A549 (cell line): ENCODE measurements around the gene ENTPD3. TPM values are rescaled to one million over a fixed set of nuclear protein-coding genes. Genes with fewer than 3 reads are reported as not detected.

ENCODE experiments used
- ATAC-seq, 2 experiments: fragments of 200-7000 bp in 1 of 2; fragments of >200 bp in 1 of 2; cut with Nextera tagmentation in 1 of 2; cut with Tn5 transposase in 1 of 2; 3 replicates each; pipeline versions ENCODE4 v1.8.0 to v1.9.1; 2018 to 2020; ENCODE audit warnings: mild to moderate bottlenecking in 1 of 2, moderate library complexity in 1 of 2
- CTCF ChIA-PET: fragments of 300-600 bp; sonication (Branson Sonifier 250); formaldehyde crosslinking; extraction: SDS; loops from one replicate; lab custom pipeline; 2021; ENCODE audit warnings: antibody characterized with exemption, inconsistent platforms; lab: Yijun Ruan, JAX
- POLR2A ChIA-PET: fragments of 350-600 bp; formaldehyde crosslinking; extraction: SDS; loops from one replicate; lab custom pipeline; 2021; ENCODE audit warnings: antibody characterized with exemption, inconsistent platforms; lab: Yijun Ruan, JAX
- DNase-seq, 2 experiments: peaks; one replicate each; pipeline versions ENCODE4 v3.0.0 to v3.0.0-alpha.2; 2011 to 2016; ENCODE audit warnings: low read depth in 1 of 2, low spot score in 1 of 2
- FAIRE-seq: peaks from 2 replicates; lab custom pipeline; 2011; peaks lifted over from hg19 to GRCh38; lab: Jason Lieb, UNC
- H3K27ac ChIP-seq, 2 experiments: fragments of >200 bp; sonication (Bioruptor Twin); formaldehyde crosslinking; 3 replicates each; pipeline ENCODE4 v1.5.1; 2016 to 2017
- H3K4me1 ChIP-seq: fragments of >200 bp; sonication (Bioruptor Twin); formaldehyde crosslinking; 3 replicates; pipeline ENCODE4 v1.6.1; 2016
- H3K4me2 ChIP-seq: fragments of >200 bp; sonication (Bioruptor Twin); formaldehyde crosslinking; 3 replicates; pipeline ENCODE4 v1.6.1; 2016
- H3K4me3 ChIP-seq: fragments of >200 bp; sonication (Bioruptor Twin); formaldehyde crosslinking; 3 replicates; pipeline ENCODE4 v1.5.1; 2016
- H3K9me3 ChIP-seq: fragments of >200 bp; sonication (Bioruptor Twin); formaldehyde crosslinking; 3 replicates; pipeline ENCODE4 v1.6.1; 2016
- CTCF ChIP-seq: fragments of >200 bp; sonication (Bioruptor Twin); formaldehyde crosslinking; IDR thresholded peaks from 3 replicates; pipeline ENCODE4 v1.5.1; 2016
- E2F6 ChIP-seq: IDR thresholded peaks from 2 replicates; pipeline ENCODE4 v1.6.1; 2012; ENCODE audit warnings: low read depth, borderline replicate concordance
- ESRRA ChIP-seq: fragments of 150-350 bp; IDR thresholded peaks from 2 replicates; pipeline ENCODE4 v1.6.1; 2014; ENCODE audit warnings: mild to moderate bottlenecking, low read length, borderline replicate concordance
- GATA3 ChIP-seq: IDR thresholded peaks from 2 replicates; pipeline ENCODE4 v1.6.1; 2012; ENCODE audit warnings: borderline replicate concordance
- KDM5A ChIP-seq: fragments of 200-600 bp; sonication (generic); IDR thresholded peaks from 2 replicates; pipeline ENCODE4 v1.6.1; 2016; ENCODE audit warnings: antibody characterized with exemption, mild to moderate bottlenecking
- MAX ChIP-seq: IDR thresholded peaks from 2 replicates; pipeline ENCODE4 v1.6.1; 2012
- NFE2L2 ChIP-seq: fragments of 150-350 bp; conservative IDR thresholded peaks from 2 replicates; pipeline ENCODE4 v1.6.1; 2014; ENCODE audit warnings: low read length
- NR3C1 ChIP-seq: fragments of >200 bp; sonication (Bioruptor Twin); formaldehyde crosslinking; IDR thresholded peaks from 3 replicates; pipeline ENCODE4 v1.6.1; 2017
- PBX3 ChIP-seq: IDR thresholded peaks from 2 replicates; pipeline ENCODE4 v1.6.1; 2012
- PHF8 ChIP-seq: fragments of 200-600 bp; sonication (generic); IDR thresholded peaks from 2 replicates; pipeline ENCODE4 v1.6.1; 2016; ENCODE audit warnings: low read depth, mild to moderate bottlenecking, antibody characterized with exemption, moderate library complexity, borderline replicate concordance
- POLR2A ChIP-seq: IDR thresholded peaks from 2 replicates; pipeline ENCODE4 v1.6.1; 2012; ENCODE audit warnings: mild to moderate bottlenecking, low read length
- POLR2AphosphoS2 ChIP-seq: conservative IDR thresholded peaks from 2 replicates; pipeline ENCODE4 v1.6.1; 2012; ENCODE audit warnings: low read length, improper control_type of control experiment, inconsistent platforms
- REST ChIP-seq: fragments of 200-600 bp; sonication (generic); IDR thresholded peaks from 2 replicates; pipeline ENCODE4 v1.6.1; 2016; ENCODE audit warnings: antibody characterized with exemption, mild to moderate bottlenecking, moderate library complexity
- SREBF2 ChIP-seq: fragments of 450-650 bp; IDR thresholded peaks from 2 replicates; pipeline ENCODE4 v1.6.1; 2014; ENCODE audit warnings: mild to moderate bottlenecking, moderate library complexity
- TFCP2L1 ChIP-seq: fragments of 250-450 bp; sonication (Bioruptor Pico); IDR thresholded peaks from 2 replicates; pipeline ENCODE4 v1.5.0; 2021; ENCODE audit warnings: mild to moderate bottlenecking
- TP53 ChIP-seq: fragments of 250-450 bp; sonication (Bioruptor Pico); IDR thresholded peaks from 2 replicates; pipeline ENCODE4 v1.5.0; 2021; ENCODE audit warnings: mild to moderate bottlenecking, moderate library complexity
- WGBS: methylation state at CpG from one replicate; pipeline ENCODE4 v1.1.6; 2017; ENCODE audit errors: missing lambda C conversion rate; 5-methylcytosine and 5-hydroxymethylcytosine counted together
- polyA plus RNA-seq, 4 experiments: library from polyadenylated mRNA; depleted of rRNA in 3 of 4; stranded (reverse); fragments of >200 nt; fragmentation: RNase III in 1 of 4; extraction: RNeasy Plus Mini Kit Qiagen cat#74134 plus additional on column Dnase treatment in 1 of 4; gene quantifications; 2 replicates in 3 of 4; 3 replicates in 1 of 4; pipeline ENCODE4 v1.2.3, GENCODE V29; 2011 to 2017

The ENTPD3 gene
- polyA plus RNA-seq, 2 of the 4 experiments (the other 2 are of a cell fraction): not detected

- Histone ChIP-seq H3K4me3 (peak within 1 kb of the TSS; percentile 83), H3K9me3 (no peaks in the 10 kb centered on the region), H3K4me2 (peak within 1 kb of the TSS; percentile 89), H3K27ac (peak within 1 kb of the TSS; percentile 88 to 96), H3K4me1 (no peaks in the 10 kb centered on the region)
- FAIRE-seq (no peak), ATAC-seq (peak; percentile 94 to 96), DNase-seq (peak; percentile 49 to 68)
- 4% methylated on average over 33 of the region's 48 CpGs for WGBS
- ChIA-PET POLR2A (interaction anchor here (1.0 to 1.2 kb wide), 4 partner anchors 20 to 48 kb away, joined by 3 to 7 read pairs (median 4); partner anchors contain the start of genes RPL14, ZNF620 and ZNF621), CTCF (interaction anchor here (1.3 kb wide), 1 partner anchor 13 kb away, joined by 3 read pairs; no protein-coding TSS in a partner anchor)
- peak; percentile 34; the same call in 1 of the 2 replicates for TF ChIP-seq KDM5A
- no peak for TF ChIP-seq POLR2AphosphoS2
- TF ChIP-seq PHF8: peak; percentile 77; the same call in 1 of the 2 replicates
- TF ChIP-seq POLR2A: 0 out of 2 replicates have a peak, but pooled peaks have one; percentile 8
- peak; percentile 28; the same call in 1 of the 2 replicates for TF ChIP-seq E2F6
- TF ChIP-seq MAX: peak; percentile 42
- no peak for TF ChIP-seq TP53 (CRISPR knock-in tag)
These were observed 89.8 kb downstream of the ENTPD3 start, which contains the start of gene ZNF619 for GRCh38 chr3:40476478-40477470. Gene ZNF619 (plus strand): TSS chr3:40477122. CDS start chr3:40477980, 858 bp downstream.

GRCh38 chr3:40477666-40478065 lies 90.7 kb downstream of the ENTPD3 start:
- CTCF ChIA-PET: interaction anchor here (1.3 kb wide), 1 partner anchor 14 kb away, joined by 3 read pairs; no protein-coding TSS in a partner anchor
- Histone ChIP-seq H3K4me1 (no peaks in the 10 kb centered on the region), H3K9me3 (no peaks in the 10 kb centered on the region), H3K4me2 (peak overlapping the region; percentile 89), H3K27ac (peak overlapping the region; percentile 88 to 96), H3K4me3 (peak overlapping the region; percentile 83)
- TF ChIP-seq PBX3 (no peak), NFE2L2 (no peak), GATA3 (no peak), REST (no peak), POLR2AphosphoS2 (no peak), CTCF (no peak), NR3C1 (no peak), SREBF2 (no peak), TFCP2L1 (no peak), ESRRA (no peak)
- POLR2A ChIA-PET: interaction anchor here (1.2 kb wide), 2 partner anchors 20 to 28 kb away, joined by 5 to 7 read pairs; partner anchors contain the start of genes RPL14 and ZNF620
- DNase-seq (no peak), ATAC-seq (peak in 1 of 2 experiments; percentile 15; a peak in 3 of 6 replicates), FAIRE-seq (no peak)
- WGBS: 71% methylated on average over 4 of the region's 4 CpGs

Other genes starting within 250 kb of the ENTPD3 start
- gene EIF1B, start 77.5 kb upstream of the ENTPD3 start, polyA plus RNA-seq (2011; rRNA removed): 36.9 and 42.1 TPM in 2 replicates
- gene EIF1B, start 77.5 kb upstream of the ENTPD3 start, polyA plus RNA-seq (2017; fragmentation: RNase III; extraction: RNeasy Plus Mini Kit Qiagen cat#74134 plus additional on column Dnase treatment): 44.5 to 46.0 TPM (median 45.7 TPM) in 3 replicates
- gene RPL14, start 70.2 kb downstream of the ENTPD3 start, polyA plus RNA-seq (2011; rRNA removed): 345 and 488 TPM in 2 replicates
- gene RPL14, start 70.2 kb downstream of the ENTPD3 start, polyA plus RNA-seq (2017; fragmentation: RNase III; extraction: RNeasy Plus Mini Kit Qiagen cat#74134 plus additional on column Dnase treatment): 673 to 717 TPM (median 682 TPM) in 3 replicates
- 4.1 and 5.1 TPM in 2 replicates for gene ZNF619, start 89.9 kb downstream of the ENTPD3 start, polyA plus RNA-seq (2011; rRNA removed)
- 2.2 TPM in 3 replicates for gene ZNF619, start 89.9 kb downstream of the ENTPD3 start, polyA plus RNA-seq (2017; fragmentation: RNase III; extraction: RNeasy Plus Mini Kit Qiagen cat#74134 plus additional on column Dnase treatment)
- gene ZNF620, start 118.9 kb downstream of the ENTPD3 start, polyA plus RNA-seq (2011; rRNA removed): 3.2 and 3.8 TPM in 2 replicates
- 2.1 to 2.5 TPM (median 2.4 TPM) in 3 replicates for gene ZNF620, start 118.9 kb downstream of the ENTPD3 start, polyA plus RNA-seq (2017; fragmentation: RNase III; extraction: RNeasy Plus Mini Kit Qiagen cat#74134 plus additional on column Dnase treatment)
- gene ZNF621, start 137.8 kb downstream of the ENTPD3 start, polyA plus RNA-seq (2011; rRNA removed): 14.8 and 16.1 TPM in 2 replicates
- 6.8 to 7.3 TPM (median 7.3 TPM) in 3 replicates for gene ZNF621, start 137.8 kb downstream of the ENTPD3 start, polyA plus RNA-seq (2017; fragmentation: RNase III; extraction: RNeasy Plus Mini Kit Qiagen cat#74134 plus additional on column Dnase treatment)